GM23338 (cell line): Measurements from ENCODE around the gene FBXO2. TPM values are rescaled to one million over a fixed set of nuclear protein-coding genes. Genes with fewer than 3 reads are reported as not detected.

ENCODE experiments used
- ATAC-seq: fragments of 200-7000 bp; cut with Tn5 transposase; 3 replicates; pipeline ENCODE4 v1.9.1; 2020
- DNase-seq: peaks from one replicate; pipeline ENCODE4 v3.0.0-alpha.2; 2015; ENCODE audit warnings: low spot score
- H2AFZ ChIP-seq: fragments of 200-600 bp; sonication (generic); 2 replicates; pipeline ENCODE4 v1.8.0; 2016; ENCODE audit warnings: antibody characterized with exemption, mild to moderate bottlenecking, moderate library complexity
- H3F3A ChIP-seq: fragments of 200-600 bp; sonication (generic); replicated peaks from 2 replicates; pipeline ENCODE4 v1.8.0; 2017; ENCODE audit warnings: antibody characterized with exemption, mixed run types, low read depth
- H3K27ac ChIP-seq: fragments of 200-600 bp; sonication (generic); 2 replicates; pipeline ENCODE4 v1.6.1; 2016; ENCODE audit warnings: low read depth
- H3K27me3 ChIP-seq: fragments of 200-600 bp; sonication (generic); 2 replicates; pipeline ENCODE4 v1.8.0; 2016; ENCODE audit warnings: mild to moderate bottlenecking, mixed run types, moderate library complexity; ENCODE audit not compliant: insufficient read depth
- H3K36me3 ChIP-seq: fragments of 200-600 bp; sonication (generic); 2 replicates; pipeline ENCODE4 v1.8.0; 2016; ENCODE audit warnings: mild to moderate bottlenecking; ENCODE audit not compliant: insufficient read depth
- H3K4me1 ChIP-seq: fragments of 200-600 bp; sonication (generic); 2 replicates; pipeline ENCODE4 v1.8.0; 2016; ENCODE audit warnings: mild to moderate bottlenecking, moderate library complexity; ENCODE audit not compliant: insufficient read depth
- H3K4me2 ChIP-seq: fragments of 200-600 bp; sonication (generic); 2 replicates; pipeline ENCODE4 v1.7.1; 2017; ENCODE audit warnings: mixed run types
- H3K4me3 ChIP-seq: fragments of 200-600 bp; sonication (generic); 2 replicates; pipeline ENCODE4 v1.6.1; 2016; ENCODE audit warnings: mixed run types
- H3K79me2 ChIP-seq: fragments of 200-600 bp; sonication (generic); replicated peaks from 2 replicates; pipeline ENCODE4 v1.8.0; 2017; ENCODE audit warnings: mild to moderate bottlenecking; ENCODE audit not compliant: insufficient read depth
- H3K9me2 ChIP-seq: fragments of 200-600 bp; sonication (generic); 2 replicates; pipeline ENCODE4 v1.8.0; 2017; ENCODE audit not compliant: insufficient read depth
- H4K20me1 ChIP-seq: fragments of 200-600 bp; sonication (generic); replicated peaks from 2 replicates; pipeline ENCODE4 v1.8.0; 2017; ENCODE audit warnings: mild to moderate bottlenecking; ENCODE audit not compliant: insufficient read depth
- H3K27ac Mint-ChIP-seq: 2 replicates; pipeline ENCODE4 v1.8.0; 2020; ENCODE audit warnings: inconsistent platforms, mild to moderate bottlenecking, moderate library complexity, mixed read lengths
- H3K27me3 Mint-ChIP-seq: 3 replicates; pipeline ENCODE4 v1.8.0; 2022; ENCODE audit warnings: low read depth, mild to moderate bottlenecking, moderate library complexity, mixed read lengths, inconsistent platforms; ENCODE audit not compliant: insufficient read depth, poor library complexity
- H3K36me3 Mint-ChIP-seq: 3 replicates; pipeline ENCODE4 v1.8.0; 2021; ENCODE audit warnings: low read depth, mild to moderate bottlenecking, inconsistent platforms, moderate library complexity, mixed read lengths
- H3K4me1 Mint-ChIP-seq: 3 replicates; pipeline ENCODE4 v1.8.0; 2020; ENCODE audit warnings: mild to moderate bottlenecking, inconsistent platforms, mixed read lengths
- H3K4me3 Mint-ChIP-seq: 3 replicates; pipeline ENCODE4 v1.8.0; 2021; ENCODE audit warnings: moderate library complexity, mild to moderate bottlenecking, inconsistent platforms, mixed read lengths
- H3K9me3 Mint-ChIP-seq: 3 replicates; pipeline ENCODE4 v1.8.0; 2020; ENCODE audit warnings: moderate library complexity, mild to moderate bottlenecking, inconsistent platforms, mixed read lengths
- CTCF ChIP-seq, 2 experiments: fragments of 200-600 bp in 1 of 2; sonication (generic) in 1 of 2; conservative IDR thresholded peaks; 2 replicates each; pipeline versions ENCODE4 v1.5.1 to v1.6.1; 2016 to 2017; ENCODE audit warnings: antibody characterized with exemption in 2 of 2, low read depth in 2 of 2, mild to moderate bottlenecking in 2 of 2, moderate library complexity in 1 of 2
- ETS1 ChIP-seq: IDR thresholded peaks from 2 replicates; pipeline ENCODE4 v1.6.1; 2016; ENCODE audit warnings: antibody characterized with exemption
- JUNB ChIP-seq: IDR thresholded peaks from one replicate; pipeline ENCODE4 v1.6.1; 2016; ENCODE audit warnings: antibody characterized with exemption; ENCODE audit not compliant: unreplicated experiment
- REST ChIP-seq: IDR thresholded peaks from one replicate; pipeline ENCODE4 v1.6.1; 2018; ENCODE audit warnings: antibody characterized with exemption; ENCODE audit not compliant: unreplicated experiment
- STAT1 ChIP-seq: IDR thresholded peaks from one replicate; pipeline ENCODE4 v1.6.1; 2016; ENCODE audit warnings: antibody characterized with exemption; ENCODE audit not compliant: unreplicated experiment
- ZNF114 ChIP-seq: fragments of 250-450 bp; sonication (Bioruptor Pico); IDR thresholded peaks from 2 replicates; pipeline ENCODE4 v1.5.0; 2020; ENCODE audit warnings: mild to moderate bottlenecking, moderate library complexity
- ZNF331 ChIP-seq: fragments of 250-450 bp; sonication (Bioruptor Pico); IDR thresholded peaks from 2 replicates; pipeline ENCODE4 v1.5.0; 2020; ENCODE audit warnings: low read depth, mild to moderate bottlenecking, moderate library complexity
- ZNF462 ChIP-seq: fragments of 250-450 bp; sonication (Bioruptor Pico); IDR thresholded peaks from 2 replicates; pipeline ENCODE4 v1.5.0; 2020; ENCODE audit warnings: mild to moderate bottlenecking, moderate library complexity
- polyA plus RNA-seq: library from polyadenylated mRNA; unstranded; fragments of >200 nt; fragmentation: Nextera tagmentation; extraction: Ambion mirVana; gene quantifications from 2 replicates; pipeline ENCODE4 v1.2.1, GENCODE V29; 2016
- total RNA-seq: library from RNA; depleted of rRNA; stranded (reverse); fragments of >200 nt; shearing (Covaris generic); gene quantifications from 2 replicates; pipeline ENCODE4 v1.2.3, GENCODE V29; 2014

Gene FBXO2
- total and polyA plus RNA-seq, 2 experiments from 2014 or later = 44.4 to 84.6 TPM

GRCh38 chr1:11695861-11696260 is 41.6 kb upstream of the FBXO2 start (continued):
- no peak for TF ChIP-seq REST

GRCh38 chr1:11693917-11694316 is 39.7 kb upstream of the FBXO2 start:
- no peak for DNase-seq
- Histone ChIP-seq H4K20me1 (no peaks in the 10 kb centered on the region; the same call in 1 of the 2 replicates), H3K27ac (no peak overlapping the region), H3K4me1 (peaks cover 30% of the 10 kb centered on the region), H3K79me2 (peaks cover 75% of the 10 kb centered on the region), H3K9me2 (no peaks in the 10 kb centered on the region), H2AFZ (no peak overlapping the region), H3K4me3 (0 out of 2 replicates have a peak overlapping the region, but pooled peaks have one; percentile 26), H3K27me3 (no peaks in the 10 kb centered on the region), H3K4me2 (peak overlapping the region; percentile 97), H3F3A (peaks cover 15% of the 10 kb centered on the region), H3K36me3 (no peaks in the 10 kb centered on the region)
- peaks cover 10% of the 10 kb centered on the region; the same call in 2 of the 3 replicates for H3K36me3 Mint-ChIP-seq
- no peak for ATAC-seq
- peaks cover 20% of the 10 kb centered on the region for H3K27me3 Mint-ChIP-seq
- H3K4me1 Mint-ChIP-seq = peaks cover 38% of the 10 kb centered on the region
- H3K27ac Mint-ChIP-seq = no peak overlapping the region
- H3K9me3 Mint-ChIP-seq = peaks cover 3% of the 10 kb centered on the region; the same call in 2 of the 3 replicates
- H3K4me3 Mint-ChIP-seq = peak overlapping the region; percentile 45
- TF ChIP-seq ZNF114 (CRISPR knock-in tag) = no peak
- TF ChIP-seq ZNF462 (CRISPR knock-in tag) = no peak
- no peak for TF ChIP-seq ETS1
- no peak for TF ChIP-seq ZNF331 (CRISPR knock-in tag)
- no peak for TF ChIP-seq REST
- no peak for TF ChIP-seq STAT1
- no peak for TF ChIP-seq CTCF (conservative IDR thresholded peaks at IDR 0.05; ENCODE audit: low read depth in 2 of 2)
- no peak for TF ChIP-seq JUNB
